NCI-H510A (cell line): ENCODE measurements around the gene ALDH4A1.
"Not testable (repeated sequence)": the region's sequence is repeated elsewhere in the genome, so short reads cannot be mapped to it uniquely, and the experiment has no call there.

Experiments
- DNase-seq: peaks from one replicate; lab custom pipeline; 2025; lab: John Stamatoyannopoulos, UW

The ALDH4A1 gene

DNA sequence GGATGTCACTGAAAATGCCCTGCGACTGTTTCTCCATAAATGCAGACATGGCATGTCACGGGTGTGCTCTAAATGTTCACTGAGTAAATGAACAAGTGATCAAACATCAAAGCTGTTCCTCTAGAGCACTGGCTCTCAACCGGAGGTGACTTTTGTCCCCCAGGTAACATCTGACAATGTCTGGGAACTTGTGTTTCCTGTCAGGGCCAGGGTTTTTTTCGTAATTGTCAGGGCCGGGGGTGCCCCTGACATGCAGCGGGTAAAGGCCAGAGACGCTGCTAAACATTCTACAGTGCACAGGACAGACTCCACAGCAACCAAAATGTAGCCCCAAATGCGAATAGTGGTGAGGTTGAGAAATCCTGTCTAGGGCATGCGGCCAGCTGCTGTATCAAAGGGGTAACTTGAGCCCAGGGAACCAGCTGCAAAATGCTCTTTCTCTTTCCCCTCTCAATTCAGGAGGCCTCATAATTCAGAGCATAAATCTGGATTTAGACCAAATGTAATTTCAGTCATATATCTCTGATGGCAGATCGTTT, 2.0 kb downstream of the ALDH4A1 start:
- DNase-seq = no peak

DNA sequence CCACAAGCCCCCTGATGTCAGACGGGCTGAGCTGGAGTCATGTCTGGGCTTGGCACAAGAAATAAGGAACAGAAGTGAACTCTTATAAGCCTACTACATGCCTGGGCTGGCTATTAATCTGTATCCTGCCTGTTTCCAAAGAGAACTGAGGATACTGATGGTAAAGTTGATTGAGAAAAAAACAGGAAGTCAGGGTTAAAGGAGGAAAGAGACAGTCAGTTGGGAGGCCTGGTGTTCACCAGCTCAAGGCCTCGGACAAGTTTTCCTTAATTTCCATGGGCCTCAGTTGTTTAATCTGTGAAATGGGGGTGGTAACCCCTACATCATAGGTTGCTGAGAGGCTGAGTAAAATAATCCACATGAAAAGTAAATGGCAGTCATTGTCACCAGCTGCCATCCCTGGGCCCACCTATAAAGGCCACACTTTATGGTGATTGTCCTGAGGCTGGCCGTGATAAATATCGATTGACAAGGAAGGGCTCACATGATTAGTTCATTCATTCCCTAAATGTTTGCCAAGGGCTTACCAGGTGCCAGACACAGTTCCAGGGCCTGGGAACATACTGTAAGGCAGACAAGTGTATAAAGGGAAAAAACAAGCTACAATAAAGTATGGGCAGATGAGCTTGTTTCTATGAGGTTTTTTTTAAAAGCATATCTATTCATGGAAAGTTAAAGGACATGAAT, 2.8 kb downstream of the ALDH4A1 start:
- no peak for DNase-seq

DNA sequence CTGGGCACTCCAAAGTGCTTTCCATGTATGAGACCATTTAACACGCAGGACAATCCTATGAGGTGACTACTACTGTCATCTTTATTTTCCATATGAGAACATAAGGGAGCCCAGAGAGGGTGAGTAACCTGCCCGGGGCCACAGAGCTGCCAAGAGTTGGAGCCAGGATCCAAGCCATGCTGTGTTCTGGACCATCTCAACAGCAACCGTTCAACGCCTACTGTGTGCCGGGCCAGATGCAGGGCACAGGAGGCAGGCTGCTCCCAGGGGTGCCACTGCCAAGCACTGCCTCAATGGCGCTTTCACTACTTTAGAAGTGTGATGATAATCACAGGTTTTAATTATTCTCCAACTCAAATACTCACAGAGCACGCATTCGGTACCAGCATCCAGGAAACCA, 3.8 kb downstream of the ALDH4A1 start:
- no peak for DNase-seq

DNA sequence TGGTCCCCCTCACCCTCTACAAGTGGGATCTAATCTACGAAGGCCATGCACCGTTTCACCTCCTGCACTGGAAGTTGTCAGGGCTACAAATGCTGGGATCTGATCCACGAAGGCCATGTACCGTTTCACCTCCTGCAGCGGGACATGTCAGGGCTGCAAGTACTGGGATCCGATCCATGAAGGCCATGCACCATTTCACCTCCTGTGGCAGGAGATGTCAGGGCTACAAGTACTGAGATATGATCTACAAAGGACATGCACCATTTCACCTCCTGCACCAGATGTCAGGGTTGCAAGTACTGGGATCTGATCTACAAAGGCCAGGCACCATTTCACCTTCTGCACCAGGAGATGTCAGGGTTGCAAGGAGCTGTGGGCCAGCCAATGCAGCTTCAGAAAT, 7.0 kb downstream of the ALDH4A1 start:
- DNase-seq = no peak

DNA sequence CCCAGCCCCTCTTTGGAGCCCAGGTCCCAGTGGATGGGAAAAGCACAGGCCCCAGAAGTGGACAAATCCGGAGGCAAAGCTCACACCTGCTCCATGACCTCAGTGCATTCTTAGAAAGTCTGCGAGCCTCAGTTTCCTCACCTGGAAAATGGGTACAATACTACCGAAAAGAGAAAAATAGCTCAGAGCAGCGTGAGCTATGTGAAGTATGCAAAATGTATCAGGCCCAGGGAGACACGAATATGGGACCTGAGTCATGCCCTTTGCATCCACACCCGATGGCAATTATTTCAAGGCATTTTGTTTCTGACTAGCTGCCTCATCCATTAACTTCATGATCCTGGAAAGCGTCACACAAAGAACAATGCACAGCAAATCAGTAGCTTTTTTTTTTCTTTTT, 9.2 kb downstream of the ALDH4A1 start:
- no peak for DNase-seq

DNA sequence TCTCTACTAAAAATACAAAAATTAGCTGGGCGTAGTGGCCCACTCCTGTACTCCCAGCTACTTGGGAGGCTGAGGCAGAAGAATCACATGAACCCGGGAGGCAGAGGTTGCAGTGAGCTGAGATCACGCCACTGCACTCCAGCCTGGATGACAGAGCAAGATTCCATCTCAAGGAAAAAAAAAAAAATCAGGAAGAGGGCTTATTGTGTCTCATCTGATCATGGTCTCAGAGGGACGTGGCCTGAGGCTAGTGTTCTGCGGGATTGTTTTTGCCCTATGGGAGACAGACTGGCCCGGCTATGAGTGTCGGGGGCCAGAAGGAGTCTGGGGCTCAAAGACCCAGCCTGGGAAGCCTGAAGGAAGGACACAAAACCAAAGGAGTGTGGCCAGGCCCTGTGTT, 10.5 kb downstream of the ALDH4A1 start:
- DNase-seq = not testable (repeated sequence)

DNA sequence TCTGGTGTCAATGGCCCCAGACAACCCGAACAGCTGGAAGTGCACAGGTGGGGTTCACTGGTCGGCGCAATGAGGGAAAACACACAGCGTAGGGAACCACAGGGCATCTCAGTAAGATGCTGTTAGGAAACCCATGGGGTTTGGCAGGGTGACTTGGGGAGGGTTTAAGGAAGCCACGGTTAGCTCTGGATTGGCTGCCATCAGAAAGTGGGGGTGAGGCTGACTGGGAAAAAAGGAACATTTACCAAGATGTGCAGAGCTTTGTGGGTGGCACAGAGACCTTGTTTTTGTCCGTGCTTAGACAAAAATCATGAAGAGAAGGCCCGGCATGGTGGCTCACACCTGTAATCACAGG, 11.0 kb downstream of the ALDH4A1 start:
- DNase-seq = no peak

DNA sequence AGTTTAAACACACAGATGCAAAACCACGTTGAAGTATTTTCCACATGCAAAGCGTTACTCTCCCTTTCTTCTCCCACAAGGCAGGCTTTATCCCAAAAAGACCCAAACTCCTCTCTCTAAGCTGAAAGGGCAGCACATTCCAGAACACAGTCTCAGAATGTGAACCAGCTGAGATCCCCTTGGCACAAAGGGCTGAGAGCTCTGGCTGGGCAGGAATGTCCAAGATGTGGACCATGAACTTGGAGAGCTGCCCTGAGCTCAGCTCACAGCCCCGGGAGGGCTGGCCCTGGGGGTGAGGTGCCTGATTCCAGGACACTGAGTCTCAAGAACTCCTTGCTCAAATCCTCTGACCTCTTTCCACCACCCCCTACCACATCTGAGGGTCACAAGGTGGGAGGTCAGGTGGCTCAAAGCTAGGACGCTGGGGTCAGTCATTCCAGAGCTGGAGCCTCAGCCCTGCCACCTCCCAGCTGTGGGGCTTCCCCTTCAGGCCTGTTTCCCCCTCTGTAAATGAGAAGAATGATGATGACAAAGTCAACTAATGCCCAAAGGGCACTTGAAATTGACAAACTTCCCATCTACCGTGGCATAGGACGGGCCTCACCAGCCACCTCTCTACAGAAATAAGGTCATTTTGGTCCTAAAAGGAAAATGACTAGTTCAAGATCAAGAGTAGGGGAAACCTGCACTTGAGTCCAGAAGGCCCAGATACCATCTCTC, 11.5 kb downstream of the ALDH4A1 start:
- DNase-seq = no peak

DNA sequence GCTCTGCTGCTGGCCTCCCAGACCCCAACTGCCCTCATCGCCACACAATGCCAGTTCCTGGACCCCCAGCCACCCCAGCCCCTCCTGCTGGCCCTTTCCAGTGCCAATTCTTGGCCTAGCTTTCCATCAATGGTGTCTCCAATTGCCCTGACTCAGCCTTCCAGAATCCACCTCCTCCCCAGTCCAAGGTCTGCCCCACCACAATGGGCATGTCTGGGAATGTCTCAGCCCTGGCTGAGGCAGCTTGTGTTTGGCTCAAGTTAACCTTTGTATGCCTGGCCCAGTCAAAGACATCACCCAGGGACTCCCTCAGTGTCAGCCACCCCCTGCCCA, 16.4 kb downstream of the ALDH4A1 start:
- no peak for DNase-seq

DNA sequence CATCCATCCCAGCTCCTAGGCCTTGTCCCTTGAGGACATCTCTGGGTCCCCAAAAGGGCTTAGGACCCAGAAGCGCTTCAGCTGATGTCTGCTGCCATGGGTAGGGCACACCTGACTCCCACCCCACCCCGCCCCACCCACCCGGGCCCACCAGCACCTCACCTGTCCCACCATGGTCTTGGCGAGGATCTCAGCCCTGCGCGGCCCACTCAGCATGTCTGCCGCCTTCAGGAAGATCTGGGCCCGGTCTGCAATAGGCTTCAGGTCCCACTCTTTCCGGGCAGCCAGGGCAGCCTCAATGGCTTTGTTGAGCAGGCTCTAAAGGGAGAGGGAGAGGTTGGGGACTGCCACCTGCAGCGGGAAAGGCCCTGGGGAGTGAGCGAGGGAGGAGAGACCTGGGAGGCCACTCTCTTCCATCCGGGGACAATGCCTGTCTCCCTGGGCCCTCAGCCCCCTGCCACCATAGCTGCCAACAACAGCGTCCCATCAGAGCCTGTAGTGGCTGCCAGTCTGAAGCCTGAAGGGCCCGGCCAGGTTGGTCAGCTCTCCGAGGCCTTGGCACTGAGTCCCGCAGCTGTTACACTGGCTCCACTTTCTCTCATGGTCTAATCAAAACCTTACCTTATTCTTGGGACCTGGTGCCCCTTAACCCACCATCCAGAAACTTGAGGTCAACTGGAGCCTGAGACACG, 16.9 kb downstream of the ALDH4A1 start:
- DNase-seq = no peak

DNA sequence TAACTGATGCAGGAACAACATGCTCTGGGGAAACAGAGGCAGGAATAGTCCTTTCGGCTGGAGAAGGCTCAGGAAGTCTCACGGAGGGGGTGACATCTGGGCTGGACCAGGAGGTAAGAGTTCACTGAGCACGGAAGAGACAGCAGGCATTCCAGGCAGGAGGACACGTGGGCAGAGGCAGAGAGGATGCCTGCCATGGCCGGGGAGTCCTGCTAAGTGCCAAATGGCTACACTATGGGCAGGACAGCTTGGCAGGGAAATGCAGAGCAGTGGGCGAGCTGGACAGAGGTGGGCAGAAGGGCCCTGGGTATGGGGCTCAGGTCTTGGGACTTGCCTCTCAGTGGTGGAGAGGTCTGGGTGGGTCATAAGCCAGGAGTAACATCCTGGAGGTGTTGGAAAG, 17.6 kb downstream of the ALDH4A1 start:
- no peak for DNase-seq

DNA sequence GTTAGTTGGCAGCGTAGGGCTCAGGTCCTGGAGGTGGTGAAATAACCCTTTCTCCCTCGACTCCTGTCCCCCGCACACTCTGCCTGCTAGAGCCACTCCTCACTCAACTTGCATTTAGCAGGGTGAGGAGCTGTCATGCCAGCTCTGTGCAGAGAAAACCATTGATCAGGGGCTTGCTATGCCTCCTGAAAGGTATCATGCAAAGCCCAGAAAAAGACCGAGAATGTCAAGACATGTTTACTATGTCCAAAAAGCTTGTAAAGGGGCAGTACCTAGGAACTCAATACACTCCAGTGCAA, 18.0 kb downstream of the ALDH4A1 start:
- no peak for DNase-seq

DNA sequence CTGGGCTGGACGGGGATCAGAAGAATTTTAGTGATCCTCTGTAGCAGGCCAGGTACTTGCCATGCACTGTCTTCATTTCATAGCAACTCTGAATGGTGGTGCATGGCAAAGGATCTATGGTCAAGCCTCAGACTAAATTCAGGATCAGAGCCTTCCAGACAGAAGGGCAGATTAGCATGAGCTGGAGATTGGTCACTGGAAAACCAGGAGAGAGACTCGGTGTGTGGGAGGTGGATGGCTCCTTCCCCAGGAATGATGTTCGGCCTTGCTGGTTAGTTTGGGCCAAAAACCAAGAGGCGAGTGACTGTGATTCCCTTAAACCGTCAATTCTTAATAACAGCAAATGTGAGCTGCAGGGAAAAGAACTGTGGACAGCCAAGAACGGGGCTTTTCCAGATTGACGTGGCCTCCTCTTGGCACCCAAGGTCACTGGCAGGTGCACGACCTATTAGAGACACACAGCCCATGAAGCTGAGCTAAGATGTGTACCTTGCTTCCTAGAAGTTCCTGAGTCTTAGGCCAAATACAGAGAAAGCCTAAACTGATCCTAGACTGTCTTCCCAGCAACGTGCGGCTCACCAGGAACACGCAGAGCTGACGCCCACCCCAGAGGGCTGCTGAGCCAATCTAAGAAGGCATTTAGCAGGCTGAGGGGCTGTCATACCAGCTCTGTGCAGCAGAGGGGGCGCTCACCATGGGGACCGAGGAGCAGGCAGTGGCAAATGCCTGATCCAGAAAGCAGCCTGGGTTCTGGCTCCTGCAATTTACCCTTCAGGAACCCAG, 18.5 kb downstream of the ALDH4A1 start:
- no peak for DNase-seq

DNA sequence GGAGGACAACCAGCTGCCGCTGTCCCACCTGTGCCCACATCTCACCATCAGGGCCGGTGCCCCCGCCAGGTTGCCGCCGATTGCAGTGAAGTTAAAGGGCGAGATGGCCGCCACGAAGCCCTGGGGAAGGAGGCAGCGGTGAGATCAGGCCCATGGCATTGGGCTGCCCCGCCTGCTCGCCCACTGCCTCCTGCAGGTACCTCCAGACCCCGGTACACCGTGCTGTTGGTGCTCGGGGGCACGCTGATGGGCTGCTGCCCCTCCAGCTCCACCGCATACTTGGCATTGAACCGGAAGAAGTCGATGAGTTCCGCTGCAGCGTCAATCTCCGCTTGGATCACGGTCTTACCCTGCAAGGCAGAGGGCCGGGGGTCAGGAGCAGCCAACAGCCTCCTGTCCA, 19.3 kb downstream of the ALDH4A1 start:
- no peak for DNase-seq

DNA sequence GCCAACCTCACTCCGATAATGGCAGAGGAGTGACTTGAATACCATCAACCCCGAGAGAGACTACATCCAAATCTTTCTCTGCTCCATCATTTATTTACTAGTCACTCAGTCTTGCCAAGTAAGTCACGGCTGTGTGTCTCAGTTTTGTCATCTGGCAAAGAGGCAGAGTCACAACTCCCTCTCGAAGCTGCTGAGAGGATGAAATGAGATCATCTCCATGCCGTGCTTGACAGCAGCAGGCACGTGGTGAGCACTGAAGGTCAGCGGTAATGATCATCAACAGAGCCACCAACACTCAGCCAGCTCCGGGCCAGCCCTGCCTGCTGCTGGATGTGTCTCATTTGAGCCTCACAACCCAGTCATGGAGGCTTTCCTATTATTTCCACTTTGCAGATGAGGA, 19.9 kb downstream of the ALDH4A1 start:
- no peak for DNase-seq

DNA sequence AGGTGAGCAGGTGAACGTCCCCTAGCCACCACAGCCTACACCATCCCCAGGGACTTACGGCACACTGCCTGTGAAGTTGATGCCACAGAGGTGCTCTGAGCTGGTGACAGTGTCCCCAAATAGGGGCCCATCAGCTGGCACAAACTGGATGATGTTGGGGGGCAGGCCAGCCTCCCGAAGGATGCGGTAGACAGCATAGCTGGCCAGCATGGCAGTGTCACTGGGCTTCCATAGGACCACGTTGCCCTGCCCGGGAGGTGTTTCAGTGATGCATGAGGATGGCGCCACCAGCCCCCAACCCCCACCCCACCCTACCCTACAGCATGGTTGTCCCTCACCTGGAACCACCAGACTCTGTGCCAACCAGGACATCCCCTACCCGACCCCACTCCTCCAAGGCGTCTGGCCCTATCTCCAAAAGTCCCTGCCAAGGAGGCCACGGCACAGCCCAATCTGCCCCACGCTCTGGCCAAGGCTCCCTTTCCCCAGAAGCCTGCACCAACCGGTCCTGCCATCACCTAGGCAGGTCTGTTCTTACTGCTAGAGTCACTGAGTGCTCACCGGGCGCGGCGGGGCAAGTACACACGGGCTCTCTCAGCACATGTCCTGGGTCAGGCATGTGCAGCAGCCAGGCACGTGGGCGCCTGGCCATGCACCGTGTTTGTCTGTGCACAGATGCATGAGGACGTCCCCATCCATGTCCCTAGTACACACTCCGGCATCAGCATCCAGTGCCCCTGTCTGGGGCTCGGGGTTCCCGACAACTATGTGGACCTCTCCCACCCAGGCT, 20.5 kb downstream of the ALDH4A1 start:
- no peak for DNase-seq

DNA sequence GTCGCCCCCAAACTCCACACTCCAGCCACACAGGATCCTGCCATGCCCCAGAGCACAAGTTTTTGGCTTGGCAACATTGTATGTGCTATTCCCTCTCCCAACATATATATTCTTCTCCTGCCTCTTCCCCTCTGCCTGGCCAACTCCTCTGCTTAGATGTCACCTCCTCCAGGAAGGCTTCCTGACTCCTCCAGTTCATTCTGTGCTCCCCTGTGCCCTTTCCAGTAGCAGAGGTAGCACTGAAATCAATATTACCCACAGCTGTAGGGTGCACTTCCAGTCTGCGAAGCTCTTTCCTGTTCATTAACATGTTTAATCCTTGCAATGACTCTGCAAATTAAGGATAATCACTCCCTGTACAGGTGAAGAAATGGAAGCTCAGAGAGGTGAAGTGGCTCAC, 21.2 kb downstream of the ALDH4A1 start:
- DNase-seq = no peak

DNA sequence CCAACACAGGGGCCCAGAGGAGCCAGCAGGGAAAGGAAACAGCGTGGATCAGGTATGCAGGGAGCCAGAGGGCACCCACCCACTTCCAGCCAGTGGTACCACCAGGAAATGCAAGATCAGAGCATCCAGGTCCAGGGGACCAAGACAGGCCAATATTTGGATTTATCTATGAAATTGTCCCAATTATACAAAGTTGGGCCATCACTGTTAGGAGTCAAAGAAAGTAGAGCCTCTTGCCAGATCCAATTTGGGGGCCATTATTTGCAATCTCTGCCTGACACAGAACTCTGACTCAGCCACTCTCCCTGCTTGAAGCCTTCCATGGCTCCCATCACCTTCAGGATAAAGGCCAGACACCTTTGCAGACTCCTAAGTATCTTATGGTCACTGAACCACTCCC, 21.8 kb downstream of the ALDH4A1 start:
- no peak for DNase-seq

DNA sequence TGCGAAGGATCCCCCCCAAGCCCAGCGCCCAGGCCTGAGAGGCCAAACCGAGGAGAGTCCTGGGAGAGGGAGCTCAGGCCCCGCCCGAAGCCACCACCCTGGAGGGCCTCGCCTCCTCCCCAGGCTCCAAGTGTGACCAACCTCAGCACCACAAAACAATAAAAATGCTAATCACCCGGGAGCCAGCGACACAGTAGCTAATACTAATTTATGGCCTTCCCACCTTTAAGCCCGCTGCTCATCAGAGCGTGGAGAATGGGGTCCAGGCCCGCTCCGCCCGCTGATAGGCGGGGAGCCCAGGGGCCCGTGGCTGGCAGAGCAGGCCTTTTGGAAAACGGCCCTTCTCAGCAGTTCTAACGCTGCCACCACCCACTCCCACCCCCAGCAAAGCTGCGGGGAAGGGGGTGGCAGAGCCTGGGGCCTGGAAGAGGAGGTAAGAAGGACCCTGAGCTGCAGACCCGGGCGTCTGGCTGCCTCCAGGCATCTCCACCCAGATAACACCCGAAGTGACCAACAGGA, 22.5 kb downstream of the ALDH4A1 start:
- no peak for DNase-seq

DNA sequence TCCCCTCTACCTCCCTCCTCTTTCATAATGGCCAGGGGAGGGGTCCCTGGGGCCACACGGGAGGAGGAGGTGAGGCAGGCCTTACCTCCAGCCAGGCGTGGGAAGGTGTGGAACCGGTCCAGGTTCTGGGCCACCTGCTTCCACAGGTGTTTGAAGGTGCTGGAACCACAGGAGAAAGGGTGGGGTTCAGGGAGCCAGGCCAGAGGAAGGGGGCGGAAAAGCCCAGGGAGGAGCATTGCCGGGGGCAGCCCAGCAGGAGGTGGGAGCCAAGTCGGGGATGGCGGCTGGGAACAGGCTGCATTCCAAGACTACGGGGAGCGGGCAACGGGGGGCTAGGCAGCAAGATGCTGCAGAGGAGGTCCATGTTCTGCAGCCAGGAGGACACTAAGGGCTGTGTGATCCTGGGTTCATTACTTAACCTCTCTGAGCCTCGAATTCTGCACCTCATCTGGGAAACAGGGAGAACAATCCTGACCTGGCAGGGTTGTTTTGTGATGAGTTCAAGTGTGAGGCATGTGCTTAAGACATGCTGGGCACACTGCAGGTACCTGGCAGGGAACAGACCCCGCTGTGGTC, 23.1 kb downstream of the ALDH4A1 start:
- no peak for DNase-seq

DNA sequence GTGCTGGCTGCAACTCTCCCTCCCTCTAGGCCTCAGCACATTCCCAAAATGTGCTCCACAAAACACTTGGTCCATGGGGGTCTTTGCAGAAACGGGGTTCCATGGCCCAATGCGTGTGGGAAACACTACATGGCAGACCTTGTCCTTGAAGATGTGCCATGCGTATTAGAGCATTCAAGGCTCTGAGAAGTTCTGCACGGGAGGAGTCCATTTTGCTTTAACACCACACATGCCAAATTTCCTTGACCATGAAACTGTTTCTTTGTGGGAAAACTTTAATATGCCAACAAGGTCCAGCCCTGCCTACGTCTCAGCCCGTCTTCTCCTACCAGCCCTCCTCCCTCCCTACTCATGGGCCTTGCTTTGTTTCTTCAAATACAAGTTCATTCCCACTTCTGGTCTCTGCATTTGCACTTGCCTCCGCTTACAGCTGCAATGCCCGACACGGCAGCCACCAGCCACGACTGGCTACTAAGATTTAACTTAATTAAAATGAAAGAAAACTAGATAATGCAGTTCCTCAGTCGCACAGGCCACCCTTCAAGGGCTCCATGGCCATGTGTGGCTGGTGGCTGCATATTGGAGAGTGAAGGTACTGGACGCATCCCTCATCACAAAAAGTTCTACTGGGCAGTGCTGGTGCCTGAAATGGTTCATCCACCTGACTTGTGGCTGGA, 23.7 kb downstream of the ALDH4A1 start:
- no peak for DNase-seq
